GM21825 (cell line): ENCODE measurements around the gene CSNK1G1.
A peak's percentile ranks its signal among the peaks of the same experiment; 100 is the strongest.
"Not testable (repeated sequence)": the region's sequence is repeated elsewhere in the genome, so short reads cannot be mapped to it uniquely, and the experiment has no call there.

Experiments
- ATAC-seq: cut with Tn5 transposase; IDR thresholded peaks from one replicate; pipeline ENCODE4 v1.9.1; 2021; ENCODE audit warnings: mild to moderate bottlenecking, moderate library complexity; ENCODE audit not compliant: unreplicated experiment

CSNK1G1 gene

DNA sequence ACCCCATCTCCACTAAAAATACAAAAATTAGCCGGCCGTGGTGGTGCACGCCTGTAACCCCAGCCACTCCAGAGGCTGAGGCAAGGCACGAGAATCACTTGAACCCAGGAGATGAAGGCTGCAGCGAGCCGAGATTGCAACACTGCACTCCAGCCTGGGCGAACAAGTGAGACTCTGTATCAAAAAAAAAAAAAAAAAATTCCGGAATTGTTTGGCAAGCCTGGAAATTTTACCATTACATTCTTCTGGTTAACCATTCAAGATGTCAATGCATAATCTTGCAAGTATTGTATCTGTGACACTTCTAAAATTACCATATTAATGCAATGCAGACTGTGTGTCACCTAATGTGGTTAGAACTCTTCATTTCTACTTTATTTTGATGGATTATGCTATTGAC lies 67.0 kb downstream of the CSNK1G1 start:
- no peak for ATAC-seq

DNA sequence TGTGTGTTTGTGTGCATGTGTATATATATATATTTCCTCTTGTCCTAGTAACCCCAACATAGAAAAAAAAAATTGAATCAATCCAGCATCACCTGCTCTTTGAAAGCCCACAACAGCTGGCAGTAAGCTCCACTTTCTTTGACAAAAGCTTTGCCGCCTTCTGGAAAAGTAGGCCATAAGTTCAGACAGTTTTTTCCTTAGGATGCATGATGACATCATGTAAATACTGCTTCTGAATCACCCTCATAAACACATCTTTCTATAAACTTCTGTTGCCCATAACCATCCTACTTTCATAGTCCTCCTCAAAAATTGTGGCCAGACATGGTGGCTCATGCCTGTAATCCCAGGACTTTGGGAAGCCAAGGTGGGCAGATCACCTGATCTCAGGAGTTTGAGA lies 67.4 kb downstream of the CSNK1G1 start:
- no peak for ATAC-seq

DNA sequence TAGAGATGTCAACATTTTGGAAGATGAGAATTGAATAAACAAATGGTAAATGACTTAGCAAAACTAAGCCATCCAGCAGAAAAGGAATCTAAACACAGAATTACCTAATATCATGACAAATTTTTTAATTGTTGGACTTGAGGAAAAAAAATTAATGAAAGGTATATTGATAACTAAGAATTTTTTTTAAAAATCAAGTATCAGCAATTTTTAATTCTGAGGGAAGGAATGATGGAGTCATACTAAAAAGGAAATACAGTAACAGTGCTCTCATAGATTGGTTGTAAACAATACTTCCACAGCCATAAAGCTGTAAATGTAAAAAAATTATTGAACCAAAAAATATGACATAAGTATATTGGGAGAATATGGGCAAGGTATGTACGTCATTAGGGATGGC lies 68.0 kb downstream of the CSNK1G1 start:
- no peak for ATAC-seq

DNA sequence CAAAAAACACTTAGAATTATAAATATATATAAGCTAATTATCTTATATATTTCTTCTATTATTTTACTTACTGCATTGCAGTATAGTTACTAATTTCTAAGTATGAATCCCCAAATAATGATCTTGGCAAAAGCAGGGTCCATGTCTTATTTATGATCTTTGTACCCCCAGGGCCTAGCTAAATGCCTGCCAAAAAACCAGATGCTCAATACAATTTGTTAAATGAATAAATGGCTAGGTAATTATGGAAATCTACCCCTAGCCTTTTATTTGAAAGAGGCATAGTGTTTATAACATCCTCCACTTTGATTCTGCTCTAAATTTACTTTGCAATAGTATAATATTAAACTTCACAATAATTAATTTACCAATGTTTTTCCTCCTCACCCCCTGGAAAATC lies 69.5 kb downstream of the CSNK1G1 start:
- ATAC-seq: no peak

DNA sequence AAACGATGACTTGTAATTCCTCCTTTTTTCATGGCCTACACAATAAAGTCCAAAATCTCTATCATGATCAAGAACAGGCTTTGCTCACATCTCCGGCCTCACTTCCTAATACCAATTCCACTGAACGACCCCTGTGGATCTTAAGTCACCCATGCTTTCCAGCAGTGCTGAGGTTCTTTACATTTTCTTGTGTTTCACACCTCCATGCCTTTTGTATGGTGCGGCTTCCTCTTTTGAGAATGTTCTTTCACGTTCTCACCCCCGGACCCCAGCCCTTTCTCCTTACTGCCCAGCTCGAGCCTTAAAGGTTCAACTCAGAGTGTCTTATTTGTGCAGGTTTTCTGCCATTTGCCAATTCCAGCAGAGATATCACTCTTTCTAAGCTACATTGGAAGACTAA lies 70.1 kb downstream of the CSNK1G1 start:
- ATAC-seq: no peak

DNA sequence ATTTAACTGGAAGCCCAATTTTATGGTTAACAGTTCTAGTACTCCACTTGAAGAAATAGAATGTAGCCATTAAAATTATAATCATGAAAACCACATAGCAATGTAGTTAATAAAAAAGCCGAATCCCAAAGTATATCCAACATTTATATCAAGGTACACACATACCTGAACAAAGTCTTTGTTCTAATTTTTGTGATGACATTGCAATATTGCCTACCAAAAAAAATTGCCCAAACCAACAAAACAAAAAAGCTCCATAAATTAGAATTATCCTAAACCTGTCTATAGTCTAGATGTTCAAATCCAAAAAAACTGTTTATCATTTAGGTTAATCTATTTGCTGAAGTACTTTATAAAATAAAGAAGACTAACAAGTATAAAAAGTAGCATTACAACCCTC lies 70.8 kb downstream of the CSNK1G1 start:
- no peak for ATAC-seq

DNA sequence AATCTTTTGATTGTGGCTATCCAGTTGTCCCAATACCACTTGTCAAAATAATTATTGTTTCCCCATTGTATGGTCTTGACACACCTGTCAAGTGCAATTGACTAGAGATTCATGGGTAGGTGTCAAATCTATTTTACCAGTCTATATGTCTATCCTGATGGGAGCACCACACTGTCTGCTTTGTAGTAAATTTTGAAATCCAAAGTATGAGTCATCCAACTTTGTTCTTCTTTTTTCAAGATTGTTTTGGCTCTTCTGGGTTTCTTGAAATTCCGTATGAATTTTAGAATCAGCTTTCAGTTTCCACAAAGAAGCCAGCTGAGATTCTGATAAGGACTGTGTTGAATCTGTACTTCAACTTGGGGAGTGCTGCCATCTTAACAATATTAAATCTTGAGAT lies 71.9 kb downstream of the CSNK1G1 start:
- no peak for ATAC-seq

DNA sequence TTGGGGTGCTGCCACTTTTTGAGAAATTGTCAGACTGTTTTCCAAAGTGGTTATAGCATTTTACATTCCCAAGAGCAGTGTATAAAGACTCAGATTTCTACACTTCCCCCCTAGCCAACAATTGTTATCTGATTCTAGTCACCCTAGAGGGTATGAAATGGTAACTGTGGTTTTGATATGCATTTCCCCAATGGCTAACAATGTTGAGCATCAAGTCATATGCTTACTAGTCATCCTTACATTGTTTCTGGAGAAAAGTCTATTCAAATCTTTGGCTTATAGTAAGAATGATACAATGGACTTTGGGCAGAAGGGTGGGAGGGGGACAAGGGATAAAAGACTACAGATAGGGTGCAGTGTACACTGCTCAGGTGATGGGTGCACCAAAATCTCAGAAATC lies 73.3 kb downstream of the CSNK1G1 start:
- no peak for ATAC-seq

DNA sequence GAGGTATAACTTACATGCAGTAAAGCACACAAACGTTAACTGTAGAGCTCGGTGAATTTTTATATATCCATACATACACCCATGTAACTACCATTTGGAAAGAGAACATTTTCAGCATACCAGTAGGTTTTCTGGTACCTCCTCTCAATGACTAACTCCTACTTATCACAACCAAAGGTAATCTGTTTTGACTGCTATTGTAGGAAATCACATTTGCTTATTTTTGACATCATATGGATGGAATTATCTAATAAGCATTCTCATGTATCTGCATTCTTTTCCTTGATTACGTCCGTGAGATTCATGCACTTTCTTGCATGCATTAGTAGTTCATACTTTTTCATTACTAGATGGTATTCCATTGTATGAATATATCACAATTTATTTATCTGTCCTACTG lies 76.8 kb downstream of the CSNK1G1 start:
- ATAC-seq: no peak

DNA sequence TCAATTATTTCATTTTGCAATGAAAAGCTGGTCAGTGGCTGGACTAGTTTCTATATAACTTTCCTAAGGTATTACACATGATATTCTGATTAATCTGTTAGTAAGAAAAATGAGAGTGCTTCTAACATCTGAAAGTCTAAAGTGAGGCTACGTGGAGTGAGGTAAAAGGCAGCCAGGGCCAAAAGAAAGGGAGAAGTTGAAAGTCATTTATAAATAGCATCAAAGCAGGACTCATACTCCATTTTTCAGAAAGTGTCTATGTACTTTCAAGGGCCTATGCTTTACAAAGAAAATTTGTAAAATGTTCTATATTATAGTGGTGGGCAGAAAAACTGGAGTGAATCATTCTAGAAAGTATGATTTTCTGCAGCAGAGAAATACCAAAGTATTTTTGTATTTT lies 80.0 kb downstream of the CSNK1G1 start:
- ATAC-seq: no peak

DNA sequence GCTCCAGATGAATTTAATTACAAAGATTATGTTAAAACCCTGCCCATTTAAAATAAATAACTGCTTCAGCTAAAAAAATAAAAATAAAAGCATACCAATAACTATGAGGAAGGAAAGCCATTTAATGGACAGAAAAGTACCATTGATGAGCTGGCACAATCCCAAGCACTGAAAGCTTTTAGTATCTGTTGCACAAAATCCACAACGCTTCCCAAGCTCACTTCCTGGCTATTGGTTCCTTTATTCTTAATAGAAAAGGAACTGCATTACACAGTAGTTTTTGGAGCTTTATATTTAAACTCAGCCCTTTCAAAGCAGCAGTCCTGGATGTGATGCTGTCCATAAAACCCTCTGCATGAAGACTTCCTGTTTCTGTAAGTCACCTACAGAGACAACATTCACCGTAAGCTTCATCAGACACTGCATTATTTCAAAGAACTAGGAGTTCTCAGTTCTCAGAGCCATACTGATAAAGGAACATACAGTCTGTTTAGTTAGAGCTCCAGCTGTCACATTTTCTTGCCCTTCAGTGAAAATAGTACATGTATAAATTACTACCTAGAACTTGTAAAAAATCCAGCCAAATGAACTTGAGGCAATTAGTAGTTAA lies 81.5 kb downstream of the CSNK1G1 start:
- ATAC-seq: no peak

DNA sequence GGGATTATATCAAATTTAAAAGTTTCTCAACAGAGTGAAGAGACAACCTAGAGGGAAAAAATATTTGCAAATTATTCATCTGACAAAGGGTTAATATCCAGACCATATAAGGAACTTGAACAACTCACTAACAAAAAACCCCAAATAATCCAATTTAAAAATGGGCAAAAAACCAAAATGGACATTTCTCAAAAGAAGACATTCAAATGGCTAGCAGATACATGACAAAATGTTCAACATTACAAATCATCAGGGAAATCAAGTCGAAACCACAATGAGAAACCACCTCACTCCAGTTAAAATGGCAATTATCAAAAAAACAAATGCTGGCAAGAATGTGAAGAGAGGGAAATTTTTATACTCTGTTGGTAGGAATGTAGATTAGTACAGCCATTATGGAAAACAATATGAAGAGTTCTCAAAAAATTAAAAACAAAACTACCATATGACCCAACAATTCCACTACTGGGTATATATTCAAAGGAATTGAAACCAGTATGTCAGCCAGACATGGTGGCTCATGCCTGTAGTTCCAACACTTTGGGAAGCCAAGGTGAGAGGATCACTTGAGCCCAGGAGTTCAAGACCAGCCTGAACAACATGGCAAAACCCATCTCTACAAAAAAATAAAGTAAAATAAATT lies 88.5 kb downstream of the CSNK1G1 start:
- ATAC-seq: no peak

DNA sequence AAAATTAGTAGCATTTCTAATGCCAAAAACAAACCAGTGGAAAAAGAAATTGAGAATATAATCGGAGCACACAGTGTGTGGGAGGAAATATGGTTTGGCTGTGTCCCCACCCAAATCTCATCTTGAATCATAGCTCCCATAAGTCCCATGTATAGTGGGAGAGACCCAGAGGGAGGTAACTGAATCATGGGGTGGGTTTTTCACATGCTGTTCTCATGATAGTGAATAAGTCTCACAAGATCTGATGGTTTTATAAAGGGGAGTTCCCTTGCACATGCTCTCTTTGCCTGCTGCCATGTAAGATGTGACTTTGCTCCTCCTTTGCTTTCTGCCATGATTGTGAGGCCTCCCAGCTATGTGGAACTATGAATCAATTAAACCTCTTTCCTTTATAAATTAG lies 90.8 kb downstream of the CSNK1G1 start:
- not testable (repeated sequence) for ATAC-seq

DNA sequence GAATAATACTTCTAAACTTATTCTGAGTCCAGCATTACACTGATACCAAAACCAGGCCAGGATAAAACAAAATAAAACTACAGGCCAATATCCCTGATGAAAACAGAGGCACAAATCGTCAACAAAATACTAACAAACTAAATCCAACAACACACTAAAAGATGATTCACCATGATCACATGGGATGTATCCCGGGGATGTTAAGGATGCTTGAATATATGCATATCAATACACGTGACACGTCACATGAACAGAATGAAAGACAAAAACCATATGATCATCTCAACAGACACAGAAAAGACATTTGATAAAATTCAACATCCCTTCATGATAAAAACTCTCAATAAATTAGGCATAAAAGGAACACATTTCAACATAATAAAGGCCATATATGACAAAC lies 91.5 kb downstream of the CSNK1G1 start:
- no peak for ATAC-seq

DNA sequence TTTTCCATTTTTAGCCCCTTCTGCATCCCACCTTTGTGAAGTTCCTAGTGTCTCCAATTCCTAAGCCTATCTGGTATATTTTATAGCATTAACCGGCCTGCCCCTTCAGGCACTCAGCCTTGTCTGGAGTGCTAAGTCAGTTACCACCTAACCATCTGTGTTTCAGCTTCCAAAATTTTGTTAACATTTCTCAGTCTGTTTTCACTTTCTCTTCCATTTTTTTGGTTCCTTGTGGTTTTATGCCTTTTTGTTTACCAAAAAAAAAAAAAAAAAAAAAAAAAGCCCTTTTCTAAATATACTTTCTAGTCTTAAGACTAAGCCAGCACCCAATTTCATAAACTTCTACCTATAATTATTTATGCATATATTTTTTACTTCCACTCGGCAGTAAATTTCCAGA lies 92.4 kb downstream of the CSNK1G1 start:
- no peak for ATAC-seq

DNA sequence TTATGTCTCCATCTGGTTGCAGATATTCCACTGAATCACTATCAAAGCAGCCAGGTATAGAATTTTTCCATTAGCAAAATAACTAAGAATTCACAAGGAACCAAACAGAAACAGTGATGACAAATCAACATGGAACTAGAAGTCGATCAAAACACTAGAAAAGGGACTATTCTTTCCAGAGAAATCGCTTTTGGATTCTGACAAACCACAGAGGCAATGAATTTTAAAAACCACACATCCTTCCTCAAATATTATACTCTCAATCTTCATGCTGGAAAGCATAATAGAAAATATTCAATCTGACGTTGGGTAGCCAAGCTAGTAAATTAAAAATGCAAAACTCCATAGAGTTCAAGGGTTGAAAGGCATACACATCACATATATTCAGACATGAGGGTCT lies 99.9 kb downstream of the CSNK1G1 start:
- ATAC-seq: no peak

DNA sequence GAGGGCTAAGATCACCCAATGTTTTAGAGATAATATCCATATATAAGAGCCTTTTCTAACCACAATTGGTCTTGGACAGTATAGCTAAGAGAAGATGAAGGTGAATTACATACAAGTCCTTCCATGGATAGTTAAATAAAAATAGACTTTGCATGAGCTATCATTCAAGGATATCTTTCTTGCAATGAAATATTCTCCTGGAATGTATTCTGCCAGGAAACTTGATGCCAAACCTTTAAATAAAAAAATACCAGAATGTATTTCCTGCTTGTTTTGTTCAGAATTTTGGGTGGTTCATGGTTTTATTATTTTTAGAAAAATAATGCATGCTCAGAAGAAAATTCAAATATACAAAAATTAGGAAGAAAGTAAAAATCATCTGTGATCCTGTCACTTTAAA lies 104.3 kb downstream of the CSNK1G1 start:
- no peak for ATAC-seq

DNA sequence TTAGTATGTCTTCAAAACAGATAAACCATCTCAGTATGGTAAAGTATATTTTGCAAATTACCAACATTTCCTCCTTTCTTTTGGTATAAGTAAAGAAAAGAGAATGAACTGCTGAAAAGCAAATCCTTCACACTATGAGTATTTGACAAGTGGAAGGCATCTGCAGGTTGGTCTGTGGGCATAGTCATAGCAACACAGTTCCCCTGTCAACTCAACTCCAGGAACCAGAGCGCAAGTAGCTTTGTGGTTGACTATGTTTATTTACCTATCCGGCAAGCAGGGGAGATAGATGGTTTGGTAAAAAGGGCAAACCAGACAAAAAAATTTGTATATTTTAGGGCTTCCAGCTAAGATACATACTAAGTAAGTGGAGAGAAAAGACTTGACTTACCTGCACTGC lies 104.9 kb downstream of the CSNK1G1 start:
- no peak for ATAC-seq

DNA sequence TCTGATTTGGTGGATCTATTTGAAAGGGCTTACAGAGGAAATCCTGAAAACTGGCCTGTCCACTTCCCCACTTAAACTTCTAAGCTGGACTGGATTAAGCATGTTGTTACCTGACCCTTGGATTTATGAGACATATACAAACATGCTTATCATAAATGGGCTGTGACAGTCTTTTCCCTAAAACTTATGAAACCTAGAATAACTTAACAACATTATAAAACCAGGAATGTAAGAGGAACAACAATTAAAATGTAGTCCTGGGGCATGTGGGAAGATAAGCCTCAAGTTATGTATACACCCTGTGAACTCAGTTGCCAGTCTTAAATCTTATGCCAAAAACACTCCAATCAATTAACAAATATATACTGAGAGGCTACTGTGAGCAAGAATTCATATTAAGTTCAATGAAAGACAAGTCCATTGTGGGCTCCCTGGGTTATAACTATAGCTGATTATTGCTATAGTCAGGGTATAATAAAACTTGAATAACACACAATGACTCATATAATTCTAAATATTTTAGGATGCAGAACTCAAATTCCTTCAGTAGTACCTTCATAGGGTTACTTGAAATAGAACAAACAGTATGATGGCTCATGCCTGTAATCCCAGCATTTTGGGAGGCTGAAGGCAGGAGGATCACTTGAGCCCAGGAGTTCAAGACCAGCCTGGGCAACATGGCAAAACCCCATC lies 105.9 kb downstream of the CSNK1G1 start:
- no peak for ATAC-seq

DNA sequence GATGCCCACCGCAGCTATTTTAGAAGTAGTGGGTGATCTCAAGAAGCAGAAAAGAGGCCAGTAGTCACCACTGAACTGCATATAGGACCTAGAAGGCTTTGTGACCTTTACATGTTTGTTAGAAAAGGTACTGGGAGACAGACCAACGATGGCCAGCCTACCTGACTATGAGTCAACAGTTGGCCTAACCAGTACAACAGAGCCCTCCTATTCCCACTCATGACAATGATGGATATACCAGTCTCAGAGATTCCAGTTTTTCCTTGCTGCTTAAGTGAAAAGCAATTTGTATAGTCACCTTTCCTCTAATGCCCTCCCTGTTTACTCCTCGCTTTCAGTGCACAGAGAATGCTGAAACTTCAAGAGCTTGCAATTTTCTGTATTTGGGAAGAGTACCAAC lies 106.6 kb downstream of the CSNK1G1 start:
- ATAC-seq: no peak

DNA sequence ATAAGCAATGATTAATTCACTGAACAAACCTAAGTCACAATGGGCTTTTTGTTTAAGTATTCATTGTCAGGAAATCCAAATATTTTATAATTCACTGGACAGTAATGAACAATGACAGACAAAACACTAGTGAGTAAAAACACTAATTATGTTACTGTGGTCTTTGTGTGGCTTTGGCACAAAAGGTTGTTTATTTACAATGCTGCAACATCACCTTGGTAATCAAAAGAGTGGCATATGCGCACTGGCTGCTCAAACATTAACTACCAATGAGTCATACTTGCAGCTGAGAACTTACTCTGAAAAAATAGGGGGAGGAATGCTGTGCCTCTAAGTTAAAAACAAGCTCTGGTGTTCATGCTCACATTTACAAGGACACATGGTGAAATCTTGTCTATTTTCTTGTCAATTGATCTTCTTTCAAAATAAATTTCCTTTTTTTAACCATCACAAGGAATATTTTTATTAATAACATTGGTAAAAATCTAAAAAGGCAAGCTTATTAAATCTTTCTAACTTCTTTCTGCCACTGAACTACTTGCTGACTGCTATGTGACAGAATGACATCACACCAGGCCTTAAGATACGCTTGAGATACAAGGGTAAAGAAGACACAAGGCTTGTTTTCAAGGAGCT lies 107.9 kb downstream of the CSNK1G1 start:
- peak; percentile 54 for ATAC-seq

DNA sequence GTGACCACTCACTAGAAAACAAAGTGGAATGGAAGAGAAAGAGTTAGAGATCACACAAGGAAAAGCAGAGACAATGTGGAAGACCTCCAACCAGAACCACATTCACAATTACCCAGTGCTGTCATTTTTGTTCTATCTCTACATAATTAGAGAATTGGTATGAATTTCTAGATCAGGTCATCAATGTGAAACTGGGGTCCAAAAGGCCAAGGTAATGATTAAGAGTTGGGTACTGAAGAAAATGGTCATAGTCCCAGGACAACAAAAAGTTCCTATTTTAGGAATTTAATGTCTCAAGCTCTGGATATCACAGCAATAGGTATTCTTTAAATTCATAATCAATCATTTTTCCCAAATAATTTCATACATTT lies 108.5 kb downstream of the CSNK1G1 start:
- ATAC-seq: no peak
